ENCODE data around the gene CNKSR1.

DNA sequence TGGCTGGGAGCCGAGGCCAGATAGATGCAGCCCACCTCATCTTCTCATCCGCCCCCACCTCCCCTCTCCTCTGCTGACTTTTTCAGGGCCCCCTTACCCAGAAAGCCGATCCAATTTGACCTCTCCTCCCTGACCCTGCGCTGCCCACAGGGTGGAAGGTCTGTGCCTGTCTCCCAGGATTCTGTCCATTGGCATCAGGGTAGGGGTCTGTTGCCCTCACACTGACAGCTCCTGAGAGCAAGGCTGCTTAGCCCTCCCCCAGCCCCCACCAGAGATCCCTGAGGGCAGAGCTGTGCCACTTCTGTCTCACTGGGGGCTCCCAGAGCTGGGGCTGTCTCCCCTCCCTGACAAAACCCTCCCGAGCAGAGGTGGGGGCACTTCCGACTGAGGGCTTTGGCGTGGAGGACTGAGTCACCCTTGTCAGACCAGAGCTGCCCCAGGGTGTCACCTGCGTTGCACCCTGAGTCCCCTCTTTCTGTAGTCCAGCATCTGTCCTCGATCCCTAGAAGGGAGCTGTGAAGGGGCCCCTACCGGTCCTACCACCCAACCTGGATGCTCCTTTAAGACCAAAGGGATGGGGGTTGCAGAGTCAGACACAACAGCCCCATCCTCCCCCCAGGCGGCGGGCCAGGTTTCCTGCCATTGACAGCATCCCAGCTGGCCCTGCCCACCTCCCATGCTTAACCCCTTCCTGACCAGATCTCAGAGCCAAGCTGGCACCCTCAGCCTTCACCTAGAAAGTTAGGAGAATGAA lies 20.8 kb upstream of the CNKSR1 start:
- TF ChIP-seq, protein P1, sequence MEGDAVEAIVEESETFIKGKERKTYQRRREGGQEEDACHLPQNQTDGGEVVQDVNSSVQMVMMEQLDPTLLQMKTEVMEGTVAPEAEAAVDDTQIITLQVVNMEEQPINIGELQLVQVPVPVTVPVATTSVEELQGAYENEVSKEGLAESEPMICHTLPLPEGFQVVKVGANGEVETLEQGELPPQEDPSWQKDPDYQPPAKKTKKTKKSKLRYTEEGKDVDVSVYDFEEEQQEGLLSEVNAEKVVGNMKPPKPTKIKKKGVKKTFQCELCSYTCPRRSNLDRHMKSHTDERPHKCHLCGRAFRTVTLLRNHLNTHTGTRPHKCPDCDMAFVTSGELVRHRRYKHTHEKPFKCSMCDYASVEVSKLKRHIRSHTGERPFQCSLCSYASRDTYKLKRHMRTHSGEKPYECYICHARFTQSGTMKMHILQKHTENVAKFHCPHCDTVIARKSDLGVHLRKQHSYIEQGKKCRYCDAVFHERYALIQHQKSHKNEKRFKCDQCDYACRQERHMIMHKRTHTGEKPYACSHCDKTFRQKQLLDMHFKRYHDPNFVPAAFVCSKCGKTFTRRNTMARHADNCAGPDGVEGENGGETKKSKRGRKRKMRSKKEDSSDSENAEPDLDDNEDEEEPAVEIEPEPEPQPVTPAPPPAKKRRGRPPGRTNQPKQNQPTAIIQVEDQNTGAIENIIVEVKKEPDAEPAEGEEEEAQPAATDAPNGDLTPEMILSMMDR (IDR thresholded peaks at IDR 0.05) = no peak
- TF ChIP-seq POLR2A (IDR thresholded peaks at IDR 0.05) = no peak

Measured in uterus (tissue), 2 donors.